Forelimb muscle (tissue), 1 donor: Measurements from ENCODE around the gene RGL1. TPM values are rescaled to one million over a fixed set of nuclear protein-coding genes. Genes with fewer than 3 reads are reported as not detected.
A peak's percentile ranks its signal among the peaks of the same experiment; 100 is the strongest.

ENCODE experiments used
- DNase-seq: peaks from one replicate; pipeline ENCODE4 v3.0.0-alpha.2; 2013; ENCODE audit warnings: low read depth
- polyA plus RNA-seq: library from polyadenylated mRNA; unstranded; fragments of 120-200 nt; gene quantifications from one replicate; pipeline ENCODE4 v1.2.1, GENCODE V29; 2013; ENCODE audit not compliant: insufficient read length

Gene RGL1
- polyA plus RNA-seq, 1 donor = 19.4 TPM

- no peak for DNase-seq
Measured at GRCh38 chr1:183821309-183821888, 16.5 kb downstream of the RGL1 start.

- DNase-seq = no peak
Measured at GRCh38 chr1:183821889-183822611, 17.1 kb downstream of the RGL1 start.

GRCh38 chr1:183824291-183824690 lies 19.4 kb downstream of the RGL1 start:
- no peak for DNase-seq

GRCh38 chr1:183827801-183828200 lies 22.9 kb downstream of the RGL1 start:
- DNase-seq = no peak

GRCh38 chr1:183830389-183830788 lies 25.5 kb downstream of the RGL1 start:
- no peak for DNase-seq

GRCh38 chr1:183831311-183831710 lies 26.4 kb downstream of the RGL1 start:
- DNase-seq = no peak

- DNase-seq = no peak
Measured at GRCh38 chr1:183832459-183832858, 27.5 kb downstream of the RGL1 start.

- DNase-seq = no peak
Measured at GRCh38 chr1:183834568-183834967, 29.6 kb downstream of the RGL1 start.

GRCh38 chr1:183836598-183836997 lies 31.7 kb downstream of the RGL1 start:
- DNase-seq = no peak

GRCh38 chr1:183837062-183837461 lies 32.1 kb downstream of the RGL1 start:
- no peak for DNase-seq

GRCh38 chr1:183838221-183838620 lies 33.3 kb downstream of the RGL1 start:
- DNase-seq = no peak

- DNase-seq = no peak
Measured at GRCh38 chr1:183840140-183840539, 35.2 kb downstream of the RGL1 start.

- no peak for DNase-seq
Measured at GRCh38 chr1:183841550-183841949, 36.6 kb downstream of the RGL1 start.

GRCh38 chr1:183841950-183842794 lies 37.3 kb downstream of the RGL1 start:
- peak; percentile 70 for DNase-seq

GRCh38 chr1:183842795-183843144 lies 37.9 kb downstream of the RGL1 start:
- no peak for DNase-seq

- no peak for DNase-seq
Measured at GRCh38 chr1:183844806-183845205, 39.9 kb downstream of the RGL1 start.

GRCh38 chr1:183845681-183846080 lies 40.8 kb downstream of the RGL1 start:
- DNase-seq = no peak

- DNase-seq = no peak
Measured at GRCh38 chr1:183847641-183848040, 42.7 kb downstream of the RGL1 start.

- no peak for DNase-seq
Measured at GRCh38 chr1:183850852-183851251, 45.9 kb downstream of the RGL1 start.

- DNase-seq = no peak
Measured at GRCh38 chr1:183859119-183859518, 54.2 kb downstream of the RGL1 start.

- no peak for DNase-seq
Measured at GRCh38 chr1:183859831-183860230, 54.9 kb downstream of the RGL1 start.

- no peak for DNase-seq
Measured at GRCh38 chr1:183862967-183863366, 58.0 kb downstream of the RGL1 start.

- no peak for DNase-seq
Measured at GRCh38 chr1:183863852-183864251, 58.9 kb downstream of the RGL1 start.
